ENCODE measurements around the gene TNFSF15. TPM values are rescaled to one million over a fixed set of nuclear protein-coding genes. Genes with fewer than 3 reads are reported as not detected.

The TNFSF15 gene
- 0.59 TPM for polyA plus RNA-seq (2013, experiment 1 of 2; ENCODE audit: insufficient read length)
- polyA plus RNA-seq (2013, experiment 2 of 2; ENCODE audit: insufficient read length) = 0.51 TPM

- DNase-seq = peak; percentile 20
These were observed at the start of gene TNFSF15 for GRCh38 chr9:114805670-114806525. TSS of gene TNFSF15 (minus strand) at chr9:114806039. CDS start at chr9:114806012, 27 bp downstream.

- DNase-seq = peak; percentile 31
These were observed 49.6 kb upstream of the TNFSF15 start for GRCh38 chr9:114855488-114855887.

- no peak for DNase-seq
These were observed 49.0 kb upstream of the TNFSF15 start for GRCh38 chr9:114854736-114855355.

GRCh38 chr9:114853071-114853855, 47.4 kb upstream of the TNFSF15 start:
- DNase-seq = no peak

- peak; percentile 94 for DNase-seq
These were observed 46.3 kb upstream of the TNFSF15 start for GRCh38 chr9:114852050-114852594.

DNA sequence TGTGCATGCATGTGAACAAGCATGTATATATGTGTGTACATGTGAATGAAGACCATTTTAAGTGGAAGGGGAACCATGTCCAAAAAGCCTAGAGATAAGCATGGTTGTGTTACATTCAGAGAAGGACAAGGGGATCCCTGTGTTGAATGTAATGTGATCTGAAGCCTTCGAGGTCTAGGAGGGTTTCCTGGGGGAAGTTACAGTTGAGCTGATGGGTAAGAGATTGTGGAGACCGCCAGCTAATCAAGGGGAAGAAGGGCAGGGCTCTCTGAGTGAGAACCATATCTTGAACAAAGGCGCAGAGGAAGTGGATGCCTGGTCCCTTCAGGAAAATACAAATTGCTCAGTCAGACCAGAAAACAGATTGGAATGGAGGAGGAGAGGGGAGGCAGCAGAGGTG, 45.5 kb upstream of the TNFSF15 start:
- no peak for DNase-seq

- peak; percentile 23 for DNase-seq
These were observed 45.0 kb upstream of the TNFSF15 start for GRCh38 chr9:114850871-114851270.

DNA sequence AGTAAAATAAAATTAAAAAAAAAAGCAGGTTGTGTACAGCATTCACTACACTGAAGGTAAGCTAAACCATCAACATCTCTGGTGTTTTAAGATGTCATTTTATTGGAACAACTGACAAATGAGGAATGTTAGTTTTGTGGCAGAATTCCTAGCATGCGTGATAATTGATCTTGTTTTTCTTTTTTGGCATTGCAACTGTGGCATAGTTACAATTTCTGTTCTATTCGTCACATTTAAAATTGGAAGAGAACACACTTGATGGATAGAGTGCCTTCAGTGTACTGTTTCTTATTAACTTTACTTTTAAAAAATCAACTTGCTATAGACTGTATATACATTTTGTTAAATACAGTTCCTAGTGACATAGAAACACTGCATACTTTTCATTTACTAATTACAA, 43.6 kb upstream of the TNFSF15 start:
- peak; percentile 83 for DNase-seq

DNA sequence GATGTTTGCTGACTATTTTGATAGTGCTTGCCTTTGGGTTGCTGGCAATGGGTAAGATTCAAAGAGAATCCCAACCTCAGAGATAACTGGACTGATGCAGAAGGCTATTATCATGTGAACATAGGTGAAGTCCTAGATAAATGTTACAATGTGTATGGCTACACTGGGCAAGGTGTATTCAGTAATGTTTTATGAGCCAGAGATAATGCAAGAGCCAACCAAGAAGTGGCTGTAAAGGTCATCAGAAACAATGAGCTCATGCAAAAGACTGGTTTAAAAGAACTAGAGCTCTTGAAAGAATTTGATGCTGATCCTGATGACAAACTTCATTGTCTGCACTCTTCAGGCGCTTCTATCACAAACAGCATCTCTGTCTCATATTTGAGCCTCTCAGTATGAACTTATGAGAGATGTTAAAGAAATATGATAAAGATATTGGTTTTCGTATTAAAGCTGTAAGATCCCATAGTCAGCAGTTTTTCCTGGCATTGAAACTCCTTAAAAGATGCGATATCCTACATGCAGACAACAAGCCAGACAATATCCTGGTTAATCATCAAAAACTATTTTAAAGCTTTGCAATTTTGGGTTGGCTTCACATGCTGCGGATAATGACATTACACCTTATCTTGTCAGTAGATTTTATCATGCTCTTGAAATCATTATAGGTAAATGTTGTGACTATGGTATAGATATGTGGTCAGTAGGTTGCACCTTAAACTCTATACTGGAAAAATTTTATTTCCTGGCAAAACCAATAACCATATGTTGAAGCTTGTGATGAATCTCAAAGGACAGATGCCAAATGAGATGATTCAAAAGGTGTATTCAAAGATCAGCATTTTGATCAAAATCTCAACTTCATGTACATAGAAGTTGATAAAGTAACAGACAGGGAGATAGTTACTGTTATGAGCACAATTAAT, 41.9 kb upstream of the TNFSF15 start:
- no peak for DNase-seq

- no peak for DNase-seq
These were observed 39.5 kb upstream of the TNFSF15 start for GRCh38 chr9:114845373-114845772.

- peak; percentile 45 for DNase-seq
These were observed 38.9 kb upstream of the TNFSF15 start for GRCh38 chr9:114844766-114845165.

GRCh38 chr9:114837923-114838322, 32.1 kb upstream of the TNFSF15 start:
- no peak for DNase-seq

- peak; percentile 61 for DNase-seq
These were observed 30.9 kb upstream of the TNFSF15 start for GRCh38 chr9:114836769-114837168.

- no peak for DNase-seq
These were observed 28.5 kb upstream of the TNFSF15 start for GRCh38 chr9:114834386-114834785.

DNA sequence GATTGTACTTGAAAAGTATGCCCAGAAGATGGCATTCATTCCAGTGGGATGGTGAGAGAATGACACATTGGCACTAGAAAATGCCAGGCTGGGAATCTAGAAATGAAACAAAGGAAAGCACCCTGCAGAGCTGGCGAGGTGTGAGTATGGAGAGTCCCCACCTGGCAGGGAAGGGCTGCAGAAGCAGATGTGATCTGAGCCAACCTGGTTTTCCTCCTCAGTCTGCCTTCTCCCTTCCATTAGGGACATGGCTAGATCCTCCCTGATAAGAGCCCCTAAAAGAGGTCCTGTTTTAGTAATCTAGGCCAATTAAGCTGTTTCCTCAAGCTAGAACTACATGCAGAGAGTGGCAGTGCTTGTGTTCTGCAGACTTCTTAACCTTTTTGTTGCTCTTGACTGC, 24.7 kb upstream of the TNFSF15 start:
- no peak for DNase-seq

GRCh38 chr9:114829574-114830440, 24.0 kb upstream of the TNFSF15 start:
- DNase-seq = peak; percentile 81

DNA sequence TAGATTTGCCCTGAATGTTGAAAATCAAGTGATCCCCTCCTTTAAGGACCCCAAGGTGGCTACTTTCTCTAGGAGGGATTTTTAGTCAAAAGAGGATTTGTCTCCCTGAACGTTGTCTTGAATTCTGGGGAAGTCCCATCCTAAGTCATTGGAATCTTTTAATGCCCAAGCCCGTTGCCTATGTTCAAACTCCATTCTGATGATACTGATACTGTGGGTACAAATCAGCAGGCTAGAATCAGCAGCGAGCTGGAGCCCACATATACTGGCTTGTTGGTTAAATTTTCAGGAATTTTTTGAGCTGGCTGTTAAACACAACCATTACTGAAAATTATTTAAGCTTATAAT, 22.4 kb upstream of the TNFSF15 start:
- DNase-seq = no peak

GRCh38 chr9:114827641-114828302, 21.9 kb upstream of the TNFSF15 start:
- DNase-seq = no peak

DNA sequence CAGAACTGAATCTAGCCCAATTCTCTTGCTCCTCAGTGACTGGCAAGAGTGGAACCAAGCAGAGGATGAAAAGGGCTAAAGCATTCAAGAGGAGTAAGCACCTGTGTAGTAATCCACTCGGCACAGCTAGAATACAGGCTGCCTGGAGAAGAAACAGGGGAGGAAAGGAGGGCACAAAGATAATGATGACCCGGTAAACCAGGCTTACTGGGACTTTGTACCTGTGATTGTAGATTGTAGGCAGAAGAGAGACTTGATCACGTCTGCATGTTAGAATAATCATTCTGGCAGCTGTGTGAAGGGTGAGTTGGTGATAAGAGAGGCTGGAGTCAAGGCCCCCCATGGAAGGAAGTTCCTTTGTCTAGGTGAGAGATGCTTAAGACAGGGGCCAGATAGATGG, 20.6 kb upstream of the TNFSF15 start:
- DNase-seq = no peak

Measured in fibroblast of skin of abdomen (primary cell).